GM18505 (cell line): ENCODE measurements around the gene PHACTR4.
"Not testable (repeated sequence)": the region's sequence is repeated elsewhere in the genome, so short reads cannot be mapped to it uniquely, and the experiment has no call there.

Source experiments
- ATAC-seq: cut with Tn5 transposase; IDR thresholded peaks from one replicate; pipeline ENCODE4 v1.9.1; 2021; ENCODE audit not compliant: unreplicated experiment
- POLR2A ChIP-seq: IDR thresholded peaks from 4 replicates; pipeline ENCODE4 v1.6.1; 2011; ENCODE audit warnings: borderline replicate concordance; ENCODE audit not compliant: insufficient read depth, insufficient read length; ENCODE audit errors: extremely low read depth

The PHACTR4 gene

GRCh38 chr1:28521502-28522164 is 152.1 kb downstream of the PHACTR4 start:
- ATAC-seq: no peak
- TF ChIP-seq POLR2A: no peak

- ATAC-seq: not testable (repeated sequence)
Observed at GRCh38 chr1:28522537-28522936, 153.0 kb downstream of the PHACTR4 start.

GRCh38 chr1:28525002-28525642 is 155.6 kb downstream of the PHACTR4 start:
- ATAC-seq: not testable (repeated sequence)

- no peak for TF ChIP-seq POLR2A
- ATAC-seq: no peak
Observed at GRCh38 chr1:28526886-28527285, 157.3 kb downstream of the PHACTR4 start.

GRCh38 chr1:28530456-28530855 is 160.9 kb downstream of the PHACTR4 start:
- no peak for TF ChIP-seq POLR2A
- ATAC-seq: no peak

- TF ChIP-seq POLR2A: no peak
- no peak for ATAC-seq
Observed at GRCh38 chr1:28534671-28535070, 165.1 kb downstream of the PHACTR4 start.

GRCh38 chr1:28535180-28535579 is 165.6 kb downstream of the PHACTR4 start:
- no peak for TF ChIP-seq POLR2A
- no peak for ATAC-seq

GRCh38 chr1:28537457-28538199 is 168.1 kb downstream of the PHACTR4 start:
- no peak for ATAC-seq
- no peak for TF ChIP-seq POLR2A

GRCh38 chr1:28538286-28538685 is 168.7 kb downstream of the PHACTR4 start:
- ATAC-seq: no peak
- TF ChIP-seq POLR2A: no peak

GRCh38 chr1:28540651-28541050 is 171.1 kb downstream of the PHACTR4 start:
- no peak for TF ChIP-seq POLR2A

GRCh38 chr1:28541414-28542015 is 172.0 kb downstream of the PHACTR4 start:
- ATAC-seq: not testable (repeated sequence)

More at GRCh38 chr1:28540651-28541050, 171.1 kb downstream of the PHACTR4 start:
- no peak for ATAC-seq

GRCh38 chr1:28545246-28545628 is 175.7 kb downstream of the PHACTR4 start:
- no peak for TF ChIP-seq POLR2A
- ATAC-seq: no peak

GRCh38 chr1:28548318-28548717 is 178.8 kb downstream of the PHACTR4 start:
- TF ChIP-seq POLR2A: no peak
- ATAC-seq: no peak
